DMS53 treated with DMSO at 0.1 percent for 48 hours (cell line): ENCODE measurements around the gene ICE2.
A peak's percentile ranks its signal among the peaks of the same experiment; 100 is the strongest.

Experiments used
- DNase-seq: peaks from one replicate; lab custom pipeline; 2025; ENCODE audit not compliant: unreplicated experiment; lab: John Stamatoyannopoulos, UW

The ICE2 gene

DNA sequence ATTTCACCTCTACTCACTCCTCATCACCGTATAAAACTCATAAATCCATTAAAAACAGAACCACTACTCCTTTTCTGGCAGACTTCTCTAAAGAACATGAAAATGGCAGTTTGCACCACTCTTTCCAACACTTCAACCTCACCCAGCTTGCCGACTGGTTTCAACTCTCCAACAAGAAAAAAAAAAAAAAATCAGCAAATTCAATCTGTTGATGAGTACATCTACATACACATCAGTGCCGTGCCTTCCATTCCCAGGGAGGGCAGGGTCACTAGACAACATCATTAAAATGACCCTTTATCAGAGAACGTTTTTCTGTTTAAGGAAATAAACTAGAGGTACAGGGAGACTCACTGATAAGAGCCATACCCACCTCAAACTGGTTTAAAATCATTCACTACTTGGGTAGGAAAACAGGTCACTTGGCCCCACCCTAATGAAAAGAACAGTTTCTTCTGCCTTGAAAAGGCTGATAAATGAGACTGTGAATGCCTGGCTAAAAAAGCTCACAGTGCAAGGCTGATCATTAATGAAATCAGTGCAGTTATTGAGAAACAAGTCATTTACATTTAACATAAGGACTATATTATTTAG, 87.1 kb downstream of the ICE2 start:
- no peak for DNase-seq

DNA sequence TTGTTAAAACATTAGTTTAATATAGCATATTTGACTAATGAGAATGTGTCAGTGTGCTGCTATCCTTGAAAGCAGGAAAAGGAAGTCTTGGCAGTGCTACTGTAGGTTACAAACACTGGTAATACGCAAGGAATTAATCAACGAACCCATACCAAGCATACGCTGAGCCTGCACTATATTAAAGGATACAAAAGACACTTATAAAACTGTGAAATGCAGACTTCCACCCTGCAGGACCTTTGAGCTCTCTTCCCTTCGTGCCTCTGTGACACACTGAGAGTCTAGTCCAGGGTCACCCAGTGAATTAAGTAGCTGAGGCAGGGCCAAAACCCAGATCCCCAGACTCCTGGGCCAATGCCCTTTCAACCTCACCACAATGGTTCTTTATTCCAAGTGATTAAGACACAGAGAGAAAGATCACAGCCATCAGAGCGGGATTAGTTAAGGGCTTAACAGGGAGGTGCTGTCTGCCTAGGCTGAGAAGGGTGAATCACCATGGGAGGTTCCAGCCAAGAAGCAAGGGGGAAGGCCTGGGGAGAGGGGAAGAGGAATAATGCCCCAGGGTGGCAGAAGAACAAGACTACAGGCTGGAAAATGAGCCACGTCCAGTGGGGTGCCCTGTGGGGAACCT, 88.0 kb downstream of the ICE2 start:
- DNase-seq: no peak

DNA sequence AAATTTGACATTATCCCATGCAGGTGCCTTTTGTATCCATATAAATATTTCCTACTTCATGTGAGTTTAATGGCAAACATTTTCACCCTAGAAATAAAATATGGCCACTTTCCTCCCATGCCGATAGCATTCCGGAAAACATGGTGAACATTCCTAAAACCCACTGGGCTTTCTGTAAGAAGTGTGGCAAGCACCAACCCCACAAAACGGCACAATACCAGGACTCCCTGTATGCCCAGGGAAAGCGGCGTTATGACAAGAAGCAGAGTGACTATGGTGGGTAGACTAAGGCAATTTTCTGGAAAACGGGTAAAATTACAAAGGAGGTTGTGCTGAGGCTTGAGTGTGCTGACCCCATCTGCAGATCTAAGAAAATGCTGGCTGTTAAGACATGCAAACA, 88.7 kb downstream of the ICE2 start:
- DNase-seq: no peak

DNA sequence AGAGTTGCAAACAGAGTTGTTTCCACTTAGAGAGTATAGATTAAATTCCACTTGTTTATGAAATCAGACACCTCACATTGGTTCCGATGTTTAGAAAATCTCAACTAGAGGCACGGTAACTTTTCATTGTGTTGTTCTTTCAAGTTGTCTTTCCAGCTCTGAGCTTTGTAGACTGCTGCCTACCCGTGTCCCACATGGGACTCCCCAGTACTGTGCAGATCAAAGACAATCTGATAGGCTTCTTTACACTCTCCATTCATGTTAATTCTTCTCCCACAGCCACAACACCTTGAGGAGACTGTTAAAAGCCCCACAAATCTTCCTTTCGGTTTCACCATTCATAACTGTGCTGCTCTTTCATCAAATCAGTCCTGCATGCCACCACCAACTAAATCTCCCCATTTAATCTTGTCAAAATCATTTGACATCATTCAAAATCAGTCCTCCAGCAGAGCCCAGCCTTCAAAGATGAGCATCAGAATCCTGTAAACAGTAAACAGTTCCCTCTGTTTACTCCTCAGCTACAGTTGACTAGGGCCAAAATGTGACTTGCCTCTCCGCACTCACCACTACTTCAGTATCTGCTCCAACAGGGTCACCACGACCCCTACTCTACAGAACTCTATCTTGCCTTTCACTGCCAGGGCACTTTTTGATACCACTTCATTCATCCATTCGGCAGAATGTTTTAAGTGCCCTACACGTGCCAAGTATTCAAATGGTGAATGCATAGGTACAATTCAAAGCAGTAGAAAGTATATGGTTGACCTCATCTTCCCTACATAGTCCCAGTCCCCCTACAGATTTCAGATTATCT, 89.5 kb downstream of the ICE2 start:
- no peak for DNase-seq

DNA sequence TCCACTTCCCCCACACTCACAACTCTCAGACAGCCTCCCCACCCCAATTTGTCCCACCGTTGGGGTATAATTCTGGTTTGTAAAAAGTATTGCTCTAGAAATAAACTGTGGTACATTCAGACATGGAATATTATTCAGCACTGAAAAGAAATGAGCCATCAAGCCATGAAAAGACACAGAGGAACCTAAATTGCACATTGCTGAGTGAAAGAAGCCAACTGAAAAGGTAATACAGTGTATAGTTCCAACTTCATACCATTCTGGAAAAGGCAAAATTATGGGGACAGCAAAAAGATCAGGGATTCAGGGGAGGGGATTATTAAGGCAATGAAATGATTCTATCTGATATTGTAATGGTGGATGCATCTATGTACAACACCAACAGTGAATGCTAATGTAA, 91.6 kb downstream of the ICE2 start:
- no peak for DNase-seq

DNA sequence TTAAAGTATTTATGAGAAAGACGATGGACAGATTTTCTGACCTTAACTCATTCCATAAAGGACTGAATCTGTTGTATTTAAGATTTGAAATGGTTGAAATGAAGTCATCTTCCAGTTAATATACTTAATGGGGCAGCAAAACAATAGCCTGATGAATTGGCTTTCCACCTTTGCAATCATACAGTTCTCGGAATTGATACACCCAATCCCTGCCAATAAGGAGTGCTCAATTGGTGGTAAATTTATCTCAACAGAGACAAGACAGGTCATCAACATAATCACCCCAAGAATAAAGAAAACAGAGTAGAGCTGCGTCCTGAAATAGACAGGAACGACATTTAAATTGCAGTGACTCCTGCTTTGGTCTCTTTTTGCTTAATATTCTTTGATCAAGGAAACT, 92.3 kb downstream of the ICE2 start:
- DNase-seq: no peak

DNA sequence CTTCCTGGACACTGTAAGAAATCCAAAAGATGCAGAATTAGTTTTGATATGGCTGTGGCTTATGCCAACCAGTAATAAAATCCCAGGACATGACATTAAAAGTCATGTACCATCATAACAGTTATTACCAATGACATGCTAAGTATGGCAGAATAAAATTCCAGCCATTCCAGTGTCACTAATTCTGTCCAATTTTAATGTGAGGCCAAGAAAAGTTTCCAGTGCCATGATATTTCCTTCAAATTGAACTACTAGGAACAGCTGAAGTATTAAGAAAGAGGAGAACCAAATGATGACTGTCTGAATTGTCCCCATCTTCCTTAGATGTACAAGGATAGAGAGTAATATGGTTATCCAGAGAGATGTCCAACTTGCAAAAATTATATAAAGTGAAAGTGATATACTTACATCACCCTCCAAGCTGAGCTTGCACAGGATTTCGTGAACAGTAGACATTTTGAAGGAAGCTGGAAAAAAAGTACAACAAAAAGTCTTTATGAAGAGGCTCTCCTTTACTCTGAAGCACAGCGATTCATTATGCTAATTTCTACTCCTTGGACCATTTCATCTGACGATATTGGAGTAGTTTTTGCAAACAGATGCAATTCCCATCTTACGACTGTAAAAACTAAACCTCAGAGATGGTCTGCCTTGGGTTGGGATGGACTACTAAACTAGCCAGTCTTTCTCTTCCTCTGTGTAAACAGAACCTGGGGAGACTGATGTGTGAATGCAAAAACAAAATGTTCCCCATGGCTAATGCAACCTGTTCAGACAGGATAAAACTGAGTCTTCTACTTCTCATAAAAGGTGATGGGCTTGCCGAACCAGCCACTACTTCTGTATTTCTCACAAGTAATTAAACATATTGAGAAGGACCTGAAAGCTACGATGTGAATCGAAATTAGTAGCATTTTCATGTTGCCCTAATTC, 93.1 kb downstream of the ICE2 start:
- no peak for DNase-seq

DNA sequence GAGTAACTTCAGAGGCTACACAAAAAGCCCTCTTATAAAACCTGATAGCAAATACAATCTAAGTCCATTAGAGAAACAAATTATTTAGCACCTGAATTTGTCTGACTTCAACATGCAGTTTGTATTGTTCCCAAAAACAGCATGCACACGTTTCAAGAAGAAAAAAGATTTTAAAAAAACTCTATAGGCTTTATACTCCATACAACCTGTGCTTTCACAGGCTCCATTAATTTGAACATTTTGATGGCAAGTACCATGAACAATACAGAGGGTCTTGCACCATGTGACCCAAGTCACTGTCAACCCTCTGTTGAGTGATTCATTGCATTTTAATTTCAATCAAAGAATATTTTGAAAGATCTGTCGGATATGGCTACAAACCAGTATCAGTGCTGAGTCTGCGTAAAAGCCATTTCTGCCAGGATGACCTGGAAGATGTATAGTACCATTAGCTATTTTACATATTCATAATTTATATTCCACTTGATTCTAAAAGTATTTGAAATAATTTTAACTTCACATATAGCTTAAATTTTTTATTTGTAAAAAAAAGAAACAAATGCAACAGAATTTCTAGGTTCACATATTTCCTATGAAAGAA, 94.3 kb downstream of the ICE2 start:
- DNase-seq: no peak

DNA sequence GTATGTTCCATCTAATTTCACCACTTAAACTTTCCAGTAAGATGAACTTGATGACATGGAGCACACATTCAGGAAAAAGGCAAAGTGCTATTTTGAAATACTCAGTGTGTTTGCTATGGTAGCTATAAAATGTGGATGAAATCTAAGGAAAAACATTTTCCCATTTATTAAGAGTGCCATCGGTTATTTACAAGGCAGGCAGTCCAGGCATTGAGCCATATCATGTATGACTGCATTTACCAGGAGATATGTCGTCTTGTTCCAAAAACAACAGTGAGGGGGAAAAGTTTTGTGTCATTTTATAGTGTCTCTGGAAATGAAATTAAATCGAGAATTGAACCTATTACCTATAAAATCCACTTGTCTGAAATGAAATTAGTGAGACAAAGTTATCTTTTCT, 94.9 kb downstream of the ICE2 start:
- no peak for DNase-seq

DNA sequence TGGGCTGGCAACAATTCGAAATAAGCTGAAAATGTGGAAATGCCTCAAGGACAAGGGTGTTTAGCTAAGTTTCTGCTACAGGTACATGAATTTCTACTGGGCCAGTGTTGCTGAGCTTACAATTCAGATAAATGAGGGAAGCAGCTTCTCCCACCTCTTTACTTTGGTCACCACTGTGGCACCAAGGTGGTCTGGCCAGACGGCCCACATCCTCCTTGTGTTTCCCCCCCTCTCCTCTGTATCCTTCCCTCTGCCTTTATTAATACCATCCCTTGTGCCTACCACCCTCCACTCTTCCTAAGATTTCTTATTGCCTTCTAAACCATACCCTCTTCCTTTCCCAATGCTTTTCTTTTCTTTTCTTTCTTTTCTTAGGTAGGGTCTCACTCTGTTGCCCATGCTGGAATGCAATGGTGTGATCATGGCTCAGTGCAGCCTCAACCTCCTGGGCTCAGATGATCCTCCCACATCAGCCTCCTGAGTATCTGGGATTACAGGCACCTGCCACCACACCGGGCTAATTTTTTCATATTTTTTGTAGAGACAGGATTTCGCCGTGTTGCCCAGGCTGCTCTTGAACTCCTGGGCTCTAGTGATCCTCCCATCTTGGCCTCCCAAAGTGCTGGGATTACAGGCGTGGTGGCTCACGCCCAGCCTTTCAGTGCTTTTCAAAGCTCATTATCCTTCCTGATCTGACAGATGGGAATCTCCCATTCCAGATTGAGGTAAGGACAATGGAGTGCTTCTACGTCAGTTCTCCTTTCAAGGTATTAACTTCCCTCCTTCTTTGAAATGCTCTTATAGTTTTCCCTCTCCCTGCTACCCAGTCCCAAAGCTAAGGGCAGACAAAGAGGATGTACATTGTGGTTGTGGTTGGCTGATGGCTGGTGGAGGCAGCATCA, 95.9 kb downstream of the ICE2 start:
- DNase-seq: no peak

DNA sequence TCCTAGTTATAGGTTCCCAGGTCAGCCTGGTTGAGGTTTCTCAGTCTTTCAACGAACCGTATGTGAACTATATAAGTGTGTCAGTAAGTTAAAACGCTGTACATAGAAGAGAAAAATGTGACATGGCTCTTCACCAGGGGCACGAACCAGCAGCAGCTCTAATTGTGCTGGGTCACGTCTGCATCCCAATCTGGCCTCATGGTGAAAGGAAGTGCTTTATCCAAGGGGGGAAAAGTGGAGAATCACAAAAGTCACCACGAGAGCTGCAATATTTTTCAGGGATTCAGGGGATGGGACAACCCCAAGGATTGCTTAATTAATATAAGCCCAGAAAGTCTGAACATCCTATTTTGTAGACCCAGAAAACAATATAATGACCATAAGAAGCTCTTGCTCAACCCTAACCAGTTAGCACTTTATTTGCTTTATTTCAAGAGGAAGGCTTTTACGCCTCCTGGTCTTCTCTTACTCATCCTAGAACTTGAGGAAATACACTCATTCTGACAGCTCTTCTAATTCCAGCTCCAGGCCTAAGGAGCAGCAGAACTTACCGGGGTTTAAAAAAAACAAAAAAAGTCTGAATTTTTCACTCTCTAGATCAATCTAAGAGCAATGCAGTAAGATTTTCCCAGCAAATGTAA, 97.7 kb downstream of the ICE2 start:
- no peak for DNase-seq

DNA sequence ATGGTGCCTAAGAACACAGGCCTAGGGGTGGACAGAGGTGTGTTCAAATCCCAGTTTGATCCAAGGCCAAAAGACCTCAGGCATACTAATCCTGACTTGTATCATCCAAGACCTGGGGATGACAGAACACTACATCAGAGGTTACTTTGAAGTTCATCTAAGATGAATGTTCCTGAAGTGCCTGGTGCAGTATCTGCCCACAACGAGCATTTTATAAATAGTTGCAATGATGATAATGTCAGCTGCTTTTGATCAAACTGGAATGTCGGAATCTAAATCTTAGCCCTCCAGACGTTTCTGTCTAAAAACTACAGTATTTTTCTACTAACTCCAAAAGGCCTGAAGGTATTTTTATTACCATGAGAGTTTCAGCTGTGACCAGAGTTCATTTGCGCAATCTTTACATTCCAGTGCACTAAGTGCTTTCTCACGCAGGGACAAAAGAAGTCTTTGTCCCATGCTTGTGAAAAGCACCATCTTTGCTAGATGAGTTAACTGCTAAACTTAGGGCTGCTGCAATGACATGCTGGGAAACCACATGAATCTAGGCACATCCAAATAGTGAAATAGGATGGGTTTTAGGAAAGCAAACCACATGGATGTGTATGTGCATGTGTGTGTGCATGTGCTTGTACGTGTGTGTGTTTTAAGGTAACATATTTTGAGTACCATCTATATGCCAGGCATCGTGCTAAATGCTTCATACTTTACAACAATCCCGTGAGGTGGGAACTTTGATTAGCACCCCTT, 99.2 kb downstream of the ICE2 start:
- no peak for DNase-seq

DNA sequence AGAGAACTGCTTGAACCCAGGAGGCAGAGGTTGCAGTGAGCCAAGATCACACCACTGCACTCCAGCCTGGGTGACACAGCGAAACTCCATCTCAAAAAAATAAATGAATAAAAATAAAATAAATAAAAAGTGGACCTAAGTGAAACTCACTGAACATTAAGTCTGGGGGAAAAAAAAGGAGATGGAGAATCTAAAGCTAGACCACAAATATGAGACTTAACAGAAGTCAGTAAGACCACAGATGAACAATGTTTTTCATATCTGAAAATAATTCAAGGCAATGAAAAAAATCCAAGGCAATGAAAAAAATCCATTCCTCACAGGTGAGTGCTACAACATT, 99.8 kb downstream of the ICE2 start:
- DNase-seq: no peak

DNA sequence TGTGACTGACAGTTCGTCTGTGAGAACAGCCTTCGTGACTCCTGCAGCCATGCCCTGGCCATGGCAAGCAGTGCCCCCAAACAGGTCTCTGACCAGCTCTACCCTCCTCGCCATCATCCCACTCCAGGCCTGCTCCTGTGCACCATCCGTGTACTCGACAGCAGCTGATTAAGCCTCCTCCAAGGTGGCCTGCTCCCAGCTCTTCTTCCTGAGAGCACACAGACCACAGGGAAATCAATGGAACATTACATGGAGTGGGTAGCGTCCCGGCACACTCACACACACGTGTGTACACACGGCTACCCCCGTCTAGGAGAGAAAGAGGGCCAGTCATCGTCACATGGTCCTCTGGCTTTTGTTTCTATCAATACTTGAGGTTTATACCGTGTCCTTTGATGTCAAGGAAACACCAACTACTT, 102.3 kb downstream of the ICE2 start:
- peak; percentile 49 for DNase-seq

DNA sequence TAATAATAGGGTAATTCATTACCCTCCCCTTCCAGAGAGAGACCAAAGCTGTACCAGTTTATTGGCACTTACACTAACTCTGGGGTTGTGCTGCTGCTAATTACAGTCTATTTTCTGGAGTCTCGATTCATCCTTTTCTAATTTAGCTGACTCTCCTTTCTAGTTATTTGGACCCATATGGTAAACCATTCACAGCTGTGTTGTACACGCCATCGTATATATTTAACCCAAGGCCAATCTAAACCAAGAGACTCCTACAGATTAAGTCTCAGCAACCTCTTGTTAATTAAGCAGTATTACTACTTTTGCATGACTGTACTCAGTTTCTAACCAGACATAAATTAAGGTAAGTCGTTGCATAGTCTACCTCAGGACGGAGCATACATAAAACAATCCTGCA, 103.6 kb downstream of the ICE2 start:
- DNase-seq: no peak

DNA sequence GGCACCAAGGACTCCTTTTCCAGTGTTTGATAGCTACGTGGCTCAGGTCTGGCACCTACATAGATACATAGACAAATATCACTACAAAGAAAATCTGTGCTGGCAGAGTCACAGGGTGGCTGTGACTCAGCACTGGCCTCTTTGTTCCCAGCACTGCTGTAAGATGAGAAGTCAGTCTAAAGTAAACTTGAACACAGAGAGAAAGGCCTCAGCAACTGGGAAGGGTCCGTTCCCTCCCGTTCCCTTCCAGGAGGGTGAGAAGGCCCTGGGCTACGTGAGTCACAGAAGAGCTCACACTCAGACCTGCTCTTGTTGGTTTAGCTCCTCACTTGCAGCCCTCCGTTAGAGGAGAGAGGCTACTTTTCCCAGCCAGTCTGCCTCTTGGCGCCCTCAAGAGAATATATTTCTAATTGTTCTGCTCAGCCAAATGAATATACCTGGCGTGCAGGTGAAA, 104.3 kb downstream of the ICE2 start:
- DNase-seq: peak; percentile 74

DNA sequence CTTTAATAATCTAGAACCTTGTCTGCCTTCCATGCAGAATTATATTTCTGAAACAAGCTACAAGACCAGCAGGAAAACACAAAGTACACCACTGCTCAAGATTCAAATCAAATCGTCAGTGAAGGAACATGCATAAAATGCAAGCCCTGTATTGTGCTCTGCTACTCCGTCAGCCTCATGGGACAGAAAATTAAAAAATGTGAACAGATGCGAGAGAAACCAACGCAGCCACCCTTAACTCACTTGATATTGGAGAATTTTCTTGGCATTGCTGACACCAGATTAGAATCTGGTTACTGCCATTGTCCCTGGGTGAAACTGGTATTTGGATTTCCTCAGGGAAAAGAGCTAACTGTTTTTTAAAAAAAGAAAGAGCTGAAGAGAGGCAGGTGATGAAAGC, 104.7 kb downstream of the ICE2 start:
- DNase-seq: no peak

DNA sequence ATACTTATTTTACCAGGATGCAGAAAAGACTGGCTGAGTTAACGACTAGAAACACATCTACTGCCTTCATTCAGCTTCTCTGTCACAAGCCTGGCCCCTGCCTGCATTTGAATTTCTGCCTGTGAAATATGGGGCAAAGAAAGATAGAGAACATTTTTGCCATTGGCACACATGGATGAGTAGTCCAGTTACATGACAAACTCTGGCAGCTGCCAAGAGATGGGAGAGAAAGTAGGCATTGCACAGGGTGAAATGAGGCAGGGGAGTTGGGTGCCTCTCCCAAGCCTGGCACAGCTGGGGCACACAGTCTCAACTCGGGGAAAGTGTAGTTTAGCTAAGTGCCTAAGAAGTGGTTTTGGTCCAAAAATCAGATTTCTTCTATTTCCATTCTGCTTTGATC, 105.2 kb downstream of the ICE2 start:
- DNase-seq: no peak

DNA sequence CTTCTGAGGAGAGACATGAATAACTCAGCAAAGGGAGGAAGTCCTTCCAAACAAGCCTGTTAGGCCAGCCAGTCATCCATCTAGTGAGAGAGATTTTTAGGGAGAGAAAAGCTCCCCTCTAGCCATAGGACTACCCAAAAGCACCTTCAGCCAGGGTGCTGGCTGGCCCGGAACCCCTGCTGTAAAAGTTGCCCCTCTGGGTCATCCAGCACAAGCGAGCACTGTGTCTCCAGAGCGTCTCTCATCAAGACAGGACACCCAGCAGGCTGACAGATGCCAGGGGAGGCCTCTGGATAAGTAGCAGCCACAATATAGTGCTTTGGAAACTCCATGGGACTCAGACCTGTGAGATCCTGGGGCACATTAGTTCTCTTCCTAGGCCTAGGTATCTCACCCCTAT, 105.6 kb downstream of the ICE2 start:
- DNase-seq: no peak
